Measurements from ENCODE around the gene ARID5B. TPM values are rescaled to one million over a fixed set of nuclear protein-coding genes. Genes with fewer than 3 reads are reported as not detected.
A peak's percentile ranks its signal among the peaks of the same experiment; 100 is the strongest.

Gene ARID5B
- total RNA-seq, 1 donor from 2014 or later: 29.8 TPM

DNA sequence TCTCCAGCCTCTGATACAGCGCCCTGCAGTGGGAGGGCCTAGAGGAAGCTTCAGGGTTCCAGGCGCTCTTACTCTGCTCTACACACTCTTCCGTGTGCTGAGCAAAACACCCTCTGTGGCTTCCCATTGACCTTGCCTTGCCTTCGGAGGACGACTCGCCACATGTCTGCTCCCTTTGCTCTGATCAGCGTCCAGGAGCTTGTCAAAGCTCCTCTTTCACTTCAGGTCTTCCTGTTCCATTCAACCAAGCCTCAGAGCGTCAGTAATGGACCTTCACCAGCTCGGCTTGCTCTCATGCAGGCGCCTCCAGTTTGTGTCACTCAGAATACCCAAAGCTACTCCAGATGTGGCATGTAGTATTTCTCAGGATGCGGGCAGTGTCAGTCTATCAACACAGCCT lies 173.9 kb downstream of the ARID5B start:
- H3K27me3 ChIP-seq (ENCODE audit: low read depth): no peaks in the 10 kb centered on the region
- H3K4me1 ChIP-seq: peaks cover 39% of the 10 kb centered on the region
- no peak for DNase-seq
- peaks cover 46% of the 10 kb centered on the region for H3K36me3 ChIP-seq
- H3K27ac ChIP-seq: no peak overlapping the region
- ATAC-seq: no peak
- H3K4me3 ChIP-seq: no peak overlapping the region
- TF ChIP-seq, protein P1, sequence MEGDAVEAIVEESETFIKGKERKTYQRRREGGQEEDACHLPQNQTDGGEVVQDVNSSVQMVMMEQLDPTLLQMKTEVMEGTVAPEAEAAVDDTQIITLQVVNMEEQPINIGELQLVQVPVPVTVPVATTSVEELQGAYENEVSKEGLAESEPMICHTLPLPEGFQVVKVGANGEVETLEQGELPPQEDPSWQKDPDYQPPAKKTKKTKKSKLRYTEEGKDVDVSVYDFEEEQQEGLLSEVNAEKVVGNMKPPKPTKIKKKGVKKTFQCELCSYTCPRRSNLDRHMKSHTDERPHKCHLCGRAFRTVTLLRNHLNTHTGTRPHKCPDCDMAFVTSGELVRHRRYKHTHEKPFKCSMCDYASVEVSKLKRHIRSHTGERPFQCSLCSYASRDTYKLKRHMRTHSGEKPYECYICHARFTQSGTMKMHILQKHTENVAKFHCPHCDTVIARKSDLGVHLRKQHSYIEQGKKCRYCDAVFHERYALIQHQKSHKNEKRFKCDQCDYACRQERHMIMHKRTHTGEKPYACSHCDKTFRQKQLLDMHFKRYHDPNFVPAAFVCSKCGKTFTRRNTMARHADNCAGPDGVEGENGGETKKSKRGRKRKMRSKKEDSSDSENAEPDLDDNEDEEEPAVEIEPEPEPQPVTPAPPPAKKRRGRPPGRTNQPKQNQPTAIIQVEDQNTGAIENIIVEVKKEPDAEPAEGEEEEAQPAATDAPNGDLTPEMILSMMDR (IDR thresholded peaks at IDR 0.05): no peak
- H3K9me3 ChIP-seq: no peaks in the 10 kb centered on the region
- intact Hi-C loops (cut with DNase I): no loop called here

- Histone ChIP-seq H3K4me1 (peaks cover 44% of the 10 kb centered on the region), H3K4me3 (no peak overlapping the region), H3K9me3 (no peaks in the 10 kb centered on the region), H3K27ac (no peak overlapping the region), H3K27me3 (ENCODE audit: low read depth) (no peaks in the 10 kb centered on the region), H3K36me3 (peaks cover 41% of the 10 kb centered on the region)
- intact Hi-C loops (cut with DNase I): no loop called here
- DNase-seq (no peak), ATAC-seq (no peak)
- TF ChIP-seq, protein P1 (IDR thresholded peaks at IDR 0.05): no peak
Measured at GRCh38 chr10:62075912-62076311, 174.4 kb downstream of the ARID5B start.

GRCh38 chr10:62076891-62077290 lies 175.4 kb downstream of the ARID5B start:
- TF ChIP-seq, protein P1 (IDR thresholded peaks at IDR 0.05): no peak
- Histone ChIP-seq H3K9me3 (no peaks in the 10 kb centered on the region), H3K4me1 (peaks cover 53% of the 10 kb centered on the region), H3K36me3 (peaks cover 31% of the 10 kb centered on the region), H3K4me3 (no peak overlapping the region), H3K27ac (peak overlapping the region; percentile 61), H3K27me3 (ENCODE audit: low read depth) (no peaks in the 10 kb centered on the region)
- no peak for DNase-seq
- intact Hi-C loops (cut with DNase I): no loop called here
- ATAC-seq: peak; percentile 53 to 86

DNA sequence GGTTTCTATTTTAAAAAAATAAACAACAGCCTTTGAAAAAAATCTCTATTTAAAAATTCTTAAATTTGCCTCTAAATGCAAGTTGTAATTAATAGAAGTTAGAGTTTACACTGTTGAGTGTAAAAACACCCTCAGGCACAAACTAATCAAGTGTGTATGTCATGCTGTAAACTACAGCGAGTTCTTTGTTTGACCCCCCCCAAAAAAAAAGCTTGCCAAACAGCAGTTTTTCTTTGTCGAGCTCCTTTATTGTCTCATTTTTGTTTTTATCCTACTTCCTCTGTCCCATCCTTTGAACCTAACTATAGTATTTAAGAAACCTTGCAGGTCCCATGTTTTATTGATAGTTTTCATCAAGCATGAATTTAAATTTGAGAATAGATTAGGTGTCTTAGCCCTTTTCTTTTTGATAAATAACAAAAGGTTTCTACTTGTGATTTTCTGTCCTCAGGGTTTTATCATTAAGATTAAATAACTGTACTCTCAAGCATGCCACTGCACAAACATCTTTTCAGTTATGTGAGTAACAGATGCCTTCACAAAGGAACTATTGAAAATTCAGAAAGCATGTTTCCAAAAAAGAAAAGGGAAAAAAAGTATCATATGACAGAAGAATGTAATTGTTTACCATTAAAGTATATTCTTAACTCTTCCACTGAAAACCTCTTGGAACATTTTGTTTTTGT lies 176.0 kb downstream of the ARID5B start:
- TF ChIP-seq, protein P1 (IDR thresholded peaks at IDR 0.05): no peak
- Histone ChIP-seq H3K4me3 (no peak overlapping the region), H3K27ac (no peak overlapping the region), H3K9me3 (no peaks in the 10 kb centered on the region), H3K4me1 (peaks cover 53% of the 10 kb centered on the region), H3K36me3 (peaks cover 25% of the 10 kb centered on the region), H3K27me3 (ENCODE audit: low read depth) (no peaks in the 10 kb centered on the region)
- no peak for DNase-seq
- no peak for ATAC-seq
- intact Hi-C loops (cut with DNase I): no loop called here

GRCh38 chr10:62079885-62080559 lies 178.5 kb downstream of the ARID5B start:
- Histone ChIP-seq H3K4me1 (peaks cover 68% of the 10 kb centered on the region), H3K36me3 (peaks cover 2% of the 10 kb centered on the region), H3K27ac (peak overlapping the region; percentile 83), H3K27me3 (ENCODE audit: low read depth) (no peaks in the 10 kb centered on the region), H3K4me3 (no peak overlapping the region), H3K9me3 (no peaks in the 10 kb centered on the region)
- TF ChIP-seq, protein P1 (IDR thresholded peaks at IDR 0.05): no peak
- DNase-seq: no peak
- no peak for ATAC-seq
- intact Hi-C loops (cut with DNase I): no loop called here
